HT1080 (cell line): ENCODE data around the gene ELMO1. TPM values are rescaled to one million over a fixed set of nuclear protein-coding genes. Genes with fewer than 3 reads are reported as not detected.
A peak's percentile ranks its signal among the peaks of the same experiment; 100 is the strongest.

Source experiments
- DNase-seq: peaks from one replicate; pipeline ENCODE4 v3.0.0-alpha.2; 2015; ENCODE audit warnings: low read depth
- total RNA-seq: library from RNA; depleted of rRNA; stranded (reverse); fragments of >200 nt; shearing (Covaris generic); gene quantifications from 2 replicates; pipeline ENCODE4 v1.2.3, GENCODE V29; 2014

Gene ELMO1
- total RNA-seq, 1 experiment from 2014 or later = 12.3 TPM

DNA sequence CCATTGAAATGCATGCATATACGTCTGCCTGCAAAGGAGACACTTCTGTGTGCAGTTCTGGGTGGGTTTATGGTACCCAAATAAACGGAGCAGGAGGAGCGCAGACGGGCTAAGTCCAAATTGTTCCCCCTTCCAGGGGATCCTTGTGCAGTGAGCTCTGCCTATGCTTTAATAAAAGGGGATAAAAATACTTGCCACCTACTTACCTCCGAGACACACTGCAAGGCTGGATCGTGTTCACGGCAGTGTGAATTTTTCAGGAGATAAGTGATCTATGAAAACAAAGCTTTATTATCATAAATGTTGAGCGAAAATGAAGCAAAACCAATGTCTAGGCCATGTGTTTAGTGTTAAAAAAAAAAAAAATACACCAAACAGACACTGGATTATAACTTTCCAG lies 415.5 kb downstream of the ELMO1 start:
- no peak for DNase-seq

DNA sequence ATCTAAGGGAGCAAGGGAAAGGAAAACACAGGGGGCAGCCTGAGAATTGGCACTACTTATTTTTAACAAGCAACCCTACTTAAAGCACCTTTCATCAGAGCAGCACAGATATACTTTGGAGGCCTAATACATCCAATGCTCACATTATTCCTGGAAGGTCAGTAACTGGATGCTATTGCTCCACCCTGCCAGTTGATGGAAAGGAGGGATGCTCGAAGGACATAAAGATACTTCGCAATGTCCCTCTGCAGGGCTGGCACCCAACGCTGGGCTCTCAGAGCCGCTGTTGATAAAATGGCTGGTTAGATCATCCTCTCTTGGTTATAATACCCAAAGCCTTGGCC lies 416.4 kb downstream of the ELMO1 start:
- no peak for DNase-seq

DNA sequence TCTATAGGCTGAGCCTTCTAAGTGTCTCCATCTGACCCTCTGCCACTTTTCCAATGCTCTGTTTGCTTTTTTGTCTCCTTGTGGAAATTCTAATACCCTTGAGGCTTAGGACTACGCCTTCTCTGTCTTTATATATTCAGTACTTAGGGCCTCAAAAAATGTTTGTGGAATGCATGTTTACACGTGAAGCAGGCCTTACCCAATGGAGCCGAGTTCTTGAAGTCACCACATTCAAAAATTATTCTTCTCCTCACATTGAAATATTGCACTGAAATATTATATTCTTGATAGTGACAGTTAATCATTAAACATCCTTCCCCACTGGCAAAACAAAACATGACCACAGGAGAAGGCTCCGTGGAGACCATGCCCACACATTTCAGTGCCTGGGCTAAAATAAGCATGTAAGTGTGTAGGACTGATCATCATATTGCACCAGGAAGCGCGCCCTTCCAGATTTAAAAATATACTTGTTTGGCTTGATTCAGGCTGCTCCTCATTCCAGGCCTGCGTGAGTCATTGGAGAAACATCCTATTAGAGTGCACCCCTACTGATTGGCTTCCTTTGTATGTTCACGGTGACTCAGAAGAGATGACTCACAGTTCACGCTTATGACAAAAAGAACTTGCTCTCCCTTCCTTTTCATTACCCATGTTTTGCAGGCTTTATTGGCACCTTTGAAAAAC lies 416.9 kb downstream of the ELMO1 start:
- DNase-seq = peak; percentile 100

GRCh38 chr7:37028909-37029440 lies 419.7 kb downstream of the ELMO1 start:
- no peak for DNase-seq

DNA sequence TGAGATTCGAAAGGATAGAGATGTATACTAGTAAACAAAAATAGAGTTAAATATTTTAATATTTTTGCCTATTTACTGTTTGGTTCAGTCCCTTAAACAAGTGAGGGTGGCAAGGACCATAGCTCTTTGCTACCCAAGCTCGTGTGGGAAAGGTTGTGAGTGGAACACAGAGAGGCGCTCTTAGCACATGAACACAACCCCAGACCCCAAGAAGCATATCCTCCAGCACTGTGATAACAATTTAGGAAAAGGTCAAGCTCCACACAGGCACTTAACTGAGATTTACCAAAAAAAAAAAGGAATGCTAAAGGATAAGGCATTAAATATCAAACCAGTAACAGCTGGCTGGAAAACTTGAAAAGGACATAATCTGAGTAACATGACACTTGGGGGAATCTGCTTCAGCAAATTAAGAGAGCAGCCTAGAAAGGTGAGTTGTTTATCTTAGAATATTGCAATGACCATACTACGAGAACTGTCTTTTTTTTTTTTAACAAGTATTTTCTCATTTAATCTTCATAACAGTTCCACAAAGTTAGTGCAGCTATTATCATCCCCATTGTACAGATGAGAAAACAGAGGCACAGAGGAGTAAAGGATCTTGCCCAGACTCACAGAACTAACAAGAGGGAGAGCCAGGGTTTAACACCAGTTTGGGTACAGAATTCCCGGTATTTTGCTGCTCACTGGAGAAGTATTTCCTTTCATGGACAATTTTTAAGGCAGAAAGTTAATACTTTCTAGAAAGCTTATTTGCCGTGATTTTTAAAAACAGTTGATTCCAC lies 420.9 kb downstream of the ELMO1 start:
- DNase-seq = peak; percentile 2

- no peak for DNase-seq
These were observed 421.6 kb downstream of the ELMO1 start for GRCh38 chr7:37027104-37027503.

GRCh38 chr7:37018954-37019353 lies 429.7 kb downstream of the ELMO1 start:
- DNase-seq = no peak

- no peak for DNase-seq
These were observed 432.4 kb downstream of the ELMO1 start for GRCh38 chr7:37016064-37016878.

GRCh38 chr7:37015353-37016034 lies 433.2 kb downstream of the ELMO1 start:
- no peak for DNase-seq

DNA sequence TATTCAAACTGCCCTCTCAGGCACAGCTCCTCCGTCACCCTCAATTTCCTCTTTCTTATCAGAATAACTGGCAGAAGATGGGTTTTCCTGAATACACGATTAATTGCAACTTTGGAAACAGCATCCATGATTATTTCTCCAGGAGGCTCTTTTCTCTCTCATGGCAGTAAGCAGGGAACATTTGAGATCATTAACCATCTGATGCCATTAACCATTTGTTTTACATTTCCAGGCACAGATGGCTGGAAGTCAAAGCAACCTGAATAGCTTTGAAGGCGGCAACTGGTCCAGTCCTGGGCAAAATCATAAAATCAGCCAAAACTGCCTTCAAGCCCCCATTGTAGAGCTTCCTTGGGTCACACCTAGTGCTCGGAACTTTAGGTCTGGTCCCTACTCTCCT lies 434.9 kb downstream of the ELMO1 start:
- no peak for DNase-seq

- no peak for DNase-seq
These were observed 437.3 kb downstream of the ELMO1 start for GRCh38 chr7:37011151-37011890.

GRCh38 chr7:37009125-37009675 lies 439.5 kb downstream of the ELMO1 start:
- no peak for DNase-seq

GRCh38 chr7:37007691-37008090 lies 441.0 kb downstream of the ELMO1 start:
- DNase-seq = no peak

GRCh38 chr7:37007268-37007667 lies 441.4 kb downstream of the ELMO1 start:
- no peak for DNase-seq

DNA sequence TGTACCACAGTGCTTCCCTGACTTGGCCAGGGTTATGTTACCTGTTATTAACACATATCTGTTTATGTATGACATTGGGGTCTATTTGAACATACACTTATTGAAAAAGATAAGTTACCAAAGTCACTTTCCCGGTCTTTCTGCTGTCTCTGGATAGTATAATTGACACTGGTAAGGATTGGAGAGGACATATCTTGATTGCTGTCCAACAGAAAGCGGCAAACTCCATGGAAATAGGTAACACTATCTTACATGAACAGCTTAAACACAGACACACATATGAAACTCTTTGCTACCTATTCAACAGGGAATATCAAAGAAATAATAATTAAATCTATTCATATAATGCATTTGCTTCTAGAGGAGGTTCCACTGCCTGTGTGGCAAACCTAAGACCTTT lies 441.9 kb downstream of the ELMO1 start:
- DNase-seq = no peak

GRCh38 chr7:37000511-37000910 lies 448.2 kb downstream of the ELMO1 start:
- no peak for DNase-seq

GRCh38 chr7:36999626-37000485 lies 448.8 kb downstream of the ELMO1 start:
- DNase-seq = no peak

DNA sequence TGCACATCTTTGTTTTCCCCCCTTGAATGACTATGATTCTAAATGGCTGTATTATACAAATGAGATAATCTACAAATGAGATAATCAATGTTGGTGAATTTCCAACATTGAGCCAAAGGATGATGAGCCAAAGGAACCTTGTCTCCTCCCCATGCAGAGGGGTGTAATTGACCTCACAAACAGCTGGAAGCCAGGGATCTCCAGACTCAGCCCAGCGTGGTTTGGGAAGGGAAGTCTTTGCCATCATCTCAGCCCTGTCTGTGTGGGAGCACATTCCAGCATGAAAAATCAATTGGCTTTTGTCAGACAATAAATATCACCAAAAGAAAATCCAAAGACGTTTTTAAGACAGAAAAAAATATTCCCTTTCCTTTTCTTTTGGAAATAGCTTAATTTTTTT lies 452.9 kb downstream of the ELMO1 start:
- DNase-seq = no peak

DNA sequence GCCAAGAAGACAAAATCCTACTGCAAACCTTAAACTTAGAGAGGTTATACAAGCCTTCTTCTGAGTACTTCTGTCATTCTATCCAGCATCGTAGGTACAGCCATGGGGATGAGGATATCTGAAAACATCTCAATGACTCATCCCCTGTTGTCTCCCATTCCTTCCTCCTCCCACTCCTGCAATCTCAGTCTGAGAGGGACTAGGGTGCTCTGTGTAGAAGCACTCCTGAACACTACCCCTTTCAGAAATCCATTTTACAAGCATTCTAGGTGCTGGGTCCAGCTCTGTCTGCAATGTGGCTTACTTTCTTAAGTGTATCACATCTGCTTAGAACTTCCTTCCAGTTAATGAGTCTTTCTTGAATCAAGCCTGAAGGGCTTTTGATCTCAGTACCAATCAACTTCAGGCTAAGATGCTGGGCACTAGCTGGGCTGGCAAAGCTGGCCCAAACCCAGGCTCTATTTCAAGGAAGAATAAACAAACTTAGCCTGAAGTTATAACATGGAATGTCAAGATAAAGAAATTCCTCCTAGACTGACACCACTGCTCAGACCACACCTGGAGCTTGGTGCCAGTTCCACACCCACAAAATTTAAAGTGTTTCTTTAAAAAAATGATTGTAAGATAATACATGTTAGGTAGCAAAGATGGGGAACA lies 454.1 kb downstream of the ELMO1 start:
- peak; percentile 47 for DNase-seq
